22Rv1 (cell line): Measurements from ENCODE around the gene STUM.

Source experiments
- ZFX ChIP-seq: fragments of 450-650 bp; IDR thresholded peaks from 2 replicates; pipeline ENCODE4 v1.6.1; 2017; ENCODE audit warnings: antibody characterized with exemption, borderline replicate concordance
- TF ChIP-seq, protein P1 (sequence below): fragments of 450-650 bp; IDR thresholded peaks from 2 replicates; pipeline ENCODE4 v1.5.1; 2017; ENCODE audit warnings: mild to moderate bottlenecking

DNA sequence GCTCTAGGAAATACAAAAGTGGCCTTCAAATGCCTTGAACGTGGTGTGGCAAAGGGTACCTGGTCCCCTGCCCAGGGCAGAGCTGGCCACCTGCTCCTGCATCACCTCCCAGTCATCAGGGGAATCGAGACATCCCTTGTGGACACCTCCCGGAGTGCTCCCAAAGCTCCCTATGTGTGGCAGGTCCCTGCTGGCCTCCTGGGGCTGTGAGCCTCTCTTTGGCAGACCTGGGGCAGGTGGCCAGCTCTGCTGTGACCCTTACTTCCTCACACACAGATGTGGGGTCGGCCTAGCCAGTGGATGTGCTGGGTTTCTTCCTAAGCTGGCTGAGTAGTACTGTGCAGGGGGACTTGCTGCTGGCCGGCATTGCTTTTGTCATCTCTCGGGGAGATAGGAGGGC, 104.0 kb downstream of the STUM start:
- TF ChIP-seq, protein P1, sequence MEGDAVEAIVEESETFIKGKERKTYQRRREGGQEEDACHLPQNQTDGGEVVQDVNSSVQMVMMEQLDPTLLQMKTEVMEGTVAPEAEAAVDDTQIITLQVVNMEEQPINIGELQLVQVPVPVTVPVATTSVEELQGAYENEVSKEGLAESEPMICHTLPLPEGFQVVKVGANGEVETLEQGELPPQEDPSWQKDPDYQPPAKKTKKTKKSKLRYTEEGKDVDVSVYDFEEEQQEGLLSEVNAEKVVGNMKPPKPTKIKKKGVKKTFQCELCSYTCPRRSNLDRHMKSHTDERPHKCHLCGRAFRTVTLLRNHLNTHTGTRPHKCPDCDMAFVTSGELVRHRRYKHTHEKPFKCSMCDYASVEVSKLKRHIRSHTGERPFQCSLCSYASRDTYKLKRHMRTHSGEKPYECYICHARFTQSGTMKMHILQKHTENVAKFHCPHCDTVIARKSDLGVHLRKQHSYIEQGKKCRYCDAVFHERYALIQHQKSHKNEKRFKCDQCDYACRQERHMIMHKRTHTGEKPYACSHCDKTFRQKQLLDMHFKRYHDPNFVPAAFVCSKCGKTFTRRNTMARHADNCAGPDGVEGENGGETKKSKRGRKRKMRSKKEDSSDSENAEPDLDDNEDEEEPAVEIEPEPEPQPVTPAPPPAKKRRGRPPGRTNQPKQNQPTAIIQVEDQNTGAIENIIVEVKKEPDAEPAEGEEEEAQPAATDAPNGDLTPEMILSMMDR, result no peak
- no peak for TF ChIP-seq ZFX
